Right atrium auricular region (tissue), 2 donors: ENCODE measurements around the gene CMTM6. TPM values are rescaled to one million over a fixed set of nuclear protein-coding genes. Genes with fewer than 3 reads are reported as not detected.
"Not testable (repeated sequence)": the region's sequence is repeated elsewhere in the genome, so short reads cannot be mapped to it uniquely, and the experiment has no call there.

Experiments used
- DNase-seq: peaks from one replicate; pipeline ENCODE4 v3.0.0-alpha.2; 2019; ENCODE audit warnings: low spot score
- H3K27ac ChIP-seq, 2 donors: fragments of 200-600 bp; sonication (generic); 1 replicate in 1 of 2; 2 replicates in 1 of 2; pipeline ENCODE4 v1.5.1; 2016 to 2019
- H3K27me3 ChIP-seq, 2 donors: fragments of 200-600 bp; sonication (generic); one replicate each; pipeline versions ENCODE4 v1.5.1 to v1.6.0; 2017 to 2019
- H3K36me3 ChIP-seq: fragments of 200-600 bp; sonication (generic); one replicate; pipeline ENCODE4 v1.5.1; 2016
- H3K4me1 ChIP-seq, 2 donors: fragments of 200-600 bp; sonication (generic); one replicate each; pipeline versions ENCODE4 v1.5.1 to v1.6.0; 2017 to 2019
- H3K4me3 ChIP-seq, 2 donors: fragments of 200-600 bp; sonication (generic); 1 replicate in 1 of 2; 2 replicates in 1 of 2; pipeline ENCODE4 v1.5.1; 2017 to 2019; ENCODE audit warnings: mild to moderate bottlenecking in 1 of 2, moderate library complexity in 1 of 2
- H3K9me3 ChIP-seq, 2 donors: fragments of 200-600 bp; sonication (generic); one replicate each; pipeline ENCODE4 v1.5.1; 2019
- total RNA-seq, 2 donors: library from RNA; depleted of rRNA; stranded (reverse); fragments of >200 nt; gene quantifications; one replicate each; pipeline ENCODE4 v1.1.0, GENCODE V29; 2016
- TF ChIP-seq, protein P1 (sequence below), 2 donors: fragments of 200-600 bp; sonication (generic); IDR thresholded peaks; one replicate each; pipeline ENCODE4 v1.5.1; 2019; ENCODE audit warnings: antibody characterized with exemption in 2 of 2

The CMTM6 gene
- total RNA-seq, 2 donors from 2014 or later = 16.6 to 25.9 TPM

DNA sequence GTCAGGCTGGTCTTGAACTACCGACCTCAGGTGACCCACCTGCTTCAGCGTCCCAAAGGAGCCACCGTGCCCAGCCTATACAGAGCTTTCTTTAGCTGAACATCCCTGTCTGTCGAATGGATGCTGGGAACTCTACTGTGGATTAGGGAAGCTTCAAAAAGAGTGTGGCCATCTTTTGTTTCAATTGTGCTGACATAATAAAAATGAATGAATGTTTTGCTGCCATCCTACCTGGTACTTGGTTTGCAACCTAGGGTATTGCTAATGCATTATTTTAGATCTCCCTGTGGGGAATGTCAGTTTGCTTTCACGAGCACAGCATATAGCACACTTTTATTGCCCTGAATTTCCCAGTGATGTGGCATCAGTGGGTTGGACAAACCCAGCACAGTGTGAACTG lies 32.3 kb downstream of the CMTM6 start:
- no peak overlapping the region for H3K27ac ChIP-seq
- H3K4me3 ChIP-seq = no peak overlapping the region
- peaks cover 0 to 14% of the 10 kb centered on the region in 2 donors for H3K4me1 ChIP-seq
- H3K9me3 ChIP-seq = no peaks in the 10 kb centered on the region
- no peaks in the 10 kb centered on the region for H3K36me3 ChIP-seq
- H3K27me3 ChIP-seq = no peaks in the 10 kb centered on the region
- TF ChIP-seq, protein P1, sequence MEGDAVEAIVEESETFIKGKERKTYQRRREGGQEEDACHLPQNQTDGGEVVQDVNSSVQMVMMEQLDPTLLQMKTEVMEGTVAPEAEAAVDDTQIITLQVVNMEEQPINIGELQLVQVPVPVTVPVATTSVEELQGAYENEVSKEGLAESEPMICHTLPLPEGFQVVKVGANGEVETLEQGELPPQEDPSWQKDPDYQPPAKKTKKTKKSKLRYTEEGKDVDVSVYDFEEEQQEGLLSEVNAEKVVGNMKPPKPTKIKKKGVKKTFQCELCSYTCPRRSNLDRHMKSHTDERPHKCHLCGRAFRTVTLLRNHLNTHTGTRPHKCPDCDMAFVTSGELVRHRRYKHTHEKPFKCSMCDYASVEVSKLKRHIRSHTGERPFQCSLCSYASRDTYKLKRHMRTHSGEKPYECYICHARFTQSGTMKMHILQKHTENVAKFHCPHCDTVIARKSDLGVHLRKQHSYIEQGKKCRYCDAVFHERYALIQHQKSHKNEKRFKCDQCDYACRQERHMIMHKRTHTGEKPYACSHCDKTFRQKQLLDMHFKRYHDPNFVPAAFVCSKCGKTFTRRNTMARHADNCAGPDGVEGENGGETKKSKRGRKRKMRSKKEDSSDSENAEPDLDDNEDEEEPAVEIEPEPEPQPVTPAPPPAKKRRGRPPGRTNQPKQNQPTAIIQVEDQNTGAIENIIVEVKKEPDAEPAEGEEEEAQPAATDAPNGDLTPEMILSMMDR (IDR thresholded peaks at IDR 0.05) = no peak
- DNase-seq = no peak

DNA sequence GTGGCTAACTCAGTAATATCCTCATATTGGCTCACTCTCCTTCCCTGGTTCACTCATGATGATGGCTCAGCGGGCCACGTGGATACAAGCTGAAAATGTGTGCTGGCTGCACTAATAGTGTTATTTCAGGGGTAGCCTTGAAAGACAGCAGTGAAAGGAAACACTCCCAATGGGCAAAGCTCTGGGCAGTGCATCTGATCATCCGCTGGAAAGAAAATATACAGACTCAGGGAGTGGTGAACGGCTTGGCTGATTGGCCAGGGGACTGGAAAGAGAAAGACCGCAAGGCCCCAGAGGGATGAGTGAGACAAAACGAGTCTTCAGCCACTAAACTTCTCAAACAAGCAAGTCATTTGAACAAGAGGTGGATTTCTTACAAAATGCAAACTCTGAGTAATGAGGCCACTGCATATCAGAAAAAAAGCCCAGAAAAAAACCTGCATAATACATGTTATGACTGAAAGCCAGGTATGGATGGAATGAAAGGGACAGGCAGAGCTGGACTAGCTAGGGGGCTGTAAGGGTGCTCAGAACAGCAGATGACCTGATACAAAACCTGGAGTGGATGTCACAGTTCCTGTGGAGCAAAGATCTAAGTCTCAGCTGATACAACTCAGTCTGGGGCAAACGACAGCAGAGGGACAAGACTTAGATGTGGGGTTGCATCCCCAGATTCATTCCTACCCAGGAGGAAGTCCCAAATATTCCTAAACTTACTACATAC lies 33.3 kb downstream of the CMTM6 start:
- H3K27ac ChIP-seq = no peak overlapping the region
- H3K9me3 ChIP-seq = no peaks in the 10 kb centered on the region
- TF ChIP-seq, protein P1 (IDR thresholded peaks at IDR 0.05) = no peak
- no peak overlapping the region for H3K4me3 ChIP-seq
- H3K27me3 ChIP-seq = no peaks in the 10 kb centered on the region
- H3K4me1 ChIP-seq = peaks cover 0 to 14% of the 10 kb centered on the region in 2 donors
- no peaks in the 10 kb centered on the region for H3K36me3 ChIP-seq
- DNase-seq = no peak

DNA sequence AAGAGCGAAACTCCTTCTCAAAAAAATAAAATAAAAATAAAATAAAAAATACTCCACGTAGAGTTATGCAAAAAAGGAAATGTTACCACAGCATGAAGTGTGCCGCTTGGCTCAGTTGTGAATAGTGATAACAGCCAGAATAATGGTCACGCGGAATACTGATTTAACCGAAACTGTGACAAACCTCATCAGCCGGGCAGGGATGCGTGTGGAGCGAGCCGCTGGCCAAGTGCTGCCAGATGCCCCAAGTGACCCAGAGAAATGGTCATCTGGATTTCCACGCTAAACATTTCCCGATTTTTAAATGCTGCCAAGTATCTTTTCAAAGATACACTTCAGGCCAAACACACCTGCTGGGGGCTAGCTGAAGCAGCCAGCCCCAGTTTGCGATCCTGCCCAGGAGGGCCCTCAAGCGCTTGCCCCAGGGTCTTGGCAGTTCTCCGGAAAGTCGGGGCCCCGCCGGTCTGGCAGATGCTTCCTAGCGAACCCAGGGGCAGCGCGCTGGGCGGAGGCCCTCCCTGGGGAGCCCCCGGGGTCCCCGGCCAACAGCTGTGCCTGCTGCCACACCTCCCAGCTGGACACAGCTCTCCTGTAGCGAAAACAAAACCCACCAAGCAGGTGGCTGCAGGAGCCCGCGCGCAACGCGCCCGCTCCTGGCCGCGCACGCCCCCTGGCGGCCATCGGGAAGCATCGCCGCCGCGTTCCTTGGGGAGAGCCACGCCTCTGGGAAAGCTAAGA lies 35.1 kb downstream of the CMTM6 start:
- peak; percentile 76 for DNase-seq
- H3K4me3 ChIP-seq = peak overlapping the region in 1 of 2 donors; percentile 45
- H3K27ac ChIP-seq = peak overlapping the region in 1 of 2 donors; percentile 48
- no peaks in the 10 kb centered on the region for H3K36me3 ChIP-seq
- H3K4me1 ChIP-seq = peaks cover 0 to 14% of the 10 kb centered on the region in 2 donors
- H3K9me3 ChIP-seq = no peaks in the 10 kb centered on the region
- TF ChIP-seq, protein P1 (IDR thresholded peaks at IDR 0.05) = peak; percentile 97 to 99
- H3K27me3 ChIP-seq = no peaks in the 10 kb centered on the region

DNA sequence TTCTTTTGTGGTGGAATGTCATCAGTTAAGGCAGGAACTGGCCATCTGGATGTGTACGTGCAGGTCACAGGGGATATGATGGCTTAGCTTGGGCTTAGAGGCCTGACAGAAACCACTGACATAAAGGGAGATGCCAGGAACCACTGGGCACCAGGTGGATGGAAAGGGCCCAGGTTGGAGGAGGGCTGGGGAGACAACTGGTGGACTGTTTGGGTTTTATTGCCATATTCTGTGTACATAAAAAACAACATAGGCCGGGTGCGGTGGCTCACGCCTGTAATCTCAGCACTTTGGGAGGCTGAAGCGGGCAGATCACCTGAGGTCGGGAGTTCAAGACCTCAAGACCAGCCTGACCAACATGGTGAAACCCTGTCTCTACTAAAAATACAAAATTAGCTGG lies 35.8 kb downstream of the CMTM6 start:
- not testable (repeated sequence) for H3K4me3 ChIP-seq, H3K9me3 ChIP-seq, H3K36me3 ChIP-seq, H3K27me3 ChIP-seq, DNase-seq, H3K27ac ChIP-seq
- H3K4me1 ChIP-seq = peaks cover 0 to 14% of the 10 kb centered on the region in 2 donors

DNA sequence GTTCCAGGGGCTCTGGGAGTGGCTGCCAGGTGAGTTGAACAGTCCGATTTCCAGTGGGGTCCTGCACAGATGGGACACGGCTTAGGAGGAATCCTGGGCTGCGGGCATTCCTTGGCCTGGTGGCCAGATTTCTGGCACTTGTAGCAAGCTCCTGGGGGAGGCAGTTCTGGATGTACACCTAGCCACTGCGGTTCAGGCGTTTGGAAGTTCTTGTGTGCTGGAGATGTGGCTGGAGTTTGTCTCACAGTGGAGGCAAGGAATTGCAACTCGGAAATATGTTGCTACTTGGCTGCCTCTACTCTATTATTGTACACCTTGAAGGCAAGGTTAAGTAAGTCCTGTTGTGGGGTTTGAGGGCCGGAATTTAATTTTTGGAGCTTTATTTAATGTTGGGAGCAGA lies 37.9 kb downstream of the CMTM6 start:
- not testable (repeated sequence) for DNase-seq, H3K27ac ChIP-seq, H3K4me3 ChIP-seq, H3K9me3 ChIP-seq, H3K27me3 ChIP-seq, H3K36me3 ChIP-seq
- peaks cover 0 to 14% of the 10 kb centered on the region in 2 donors for H3K4me1 ChIP-seq

DNA sequence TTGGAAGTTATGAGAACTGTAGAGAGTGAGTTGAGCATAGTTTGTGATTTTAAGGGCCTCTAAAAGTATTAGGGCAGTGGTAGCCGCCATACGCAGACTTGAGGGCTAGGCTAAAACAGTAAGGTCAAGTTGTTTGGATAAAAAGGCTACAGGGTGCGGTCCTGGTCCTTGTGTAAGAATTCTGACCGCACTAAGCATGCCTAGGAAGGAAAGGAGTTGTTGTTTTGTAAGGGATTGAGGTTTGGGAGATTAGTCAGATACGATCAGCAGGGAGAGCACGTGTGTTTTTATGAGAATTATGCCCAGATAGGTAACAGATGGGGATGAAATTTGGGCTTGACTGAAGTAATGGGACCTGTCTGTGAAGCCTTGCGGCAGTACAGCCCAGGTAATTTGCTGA lies 39.2 kb downstream of the CMTM6 start:
- H3K9me3 ChIP-seq, H3K27ac ChIP-seq, DNase-seq, H3K36me3 ChIP-seq, H3K27me3 ChIP-seq, H3K4me1 ChIP-seq, H3K4me3 ChIP-seq: not testable (repeated sequence)

DNA sequence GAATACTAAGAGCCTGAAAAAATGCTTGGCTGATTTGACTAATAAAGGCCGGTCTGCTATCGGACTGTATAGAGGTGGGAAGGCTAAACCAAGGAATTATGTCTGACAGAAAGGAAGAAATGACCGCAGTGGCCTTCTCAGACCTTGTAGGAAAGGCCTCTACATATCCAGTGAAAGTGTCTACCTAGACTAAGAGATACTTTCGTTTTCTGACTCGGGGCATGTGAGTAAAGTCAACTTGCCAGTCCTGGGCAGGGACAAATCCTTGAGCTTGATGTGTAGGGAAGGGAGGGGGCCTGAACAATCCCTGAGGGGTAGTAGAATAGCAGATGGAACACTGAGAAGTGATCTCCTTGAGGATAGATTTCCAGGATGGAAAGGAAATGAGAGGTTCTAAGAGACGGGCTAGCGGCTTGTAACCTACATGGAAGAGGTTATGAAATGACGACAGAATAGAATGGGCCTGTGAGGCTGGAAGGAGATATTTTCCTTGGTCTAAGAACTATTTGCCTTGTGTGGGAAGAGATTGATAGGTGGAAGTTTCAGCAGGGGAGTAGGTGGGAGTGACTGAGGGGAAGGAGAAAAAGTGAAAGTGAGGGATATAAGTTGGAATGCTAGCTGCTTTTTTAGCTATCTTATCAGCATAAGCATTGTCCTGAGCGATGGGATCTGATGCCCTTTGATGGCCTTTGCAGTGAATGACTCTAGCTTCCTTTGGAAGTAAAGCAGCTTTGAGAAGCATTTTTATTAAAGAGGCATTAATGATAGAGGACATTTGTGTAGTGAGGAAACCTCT lies 40.3 kb downstream of the CMTM6 start:
- H3K4me1 ChIP-seq, H3K27me3 ChIP-seq, H3K36me3 ChIP-seq, DNase-seq, H3K9me3 ChIP-seq: not testable (repeated sequence)
- H3K27ac ChIP-seq = peak overlapping the region in 1 of 2 donors; percentile 16
- peak overlapping the region in 1 of 2 donors; percentile 17 for H3K4me3 ChIP-seq

DNA sequence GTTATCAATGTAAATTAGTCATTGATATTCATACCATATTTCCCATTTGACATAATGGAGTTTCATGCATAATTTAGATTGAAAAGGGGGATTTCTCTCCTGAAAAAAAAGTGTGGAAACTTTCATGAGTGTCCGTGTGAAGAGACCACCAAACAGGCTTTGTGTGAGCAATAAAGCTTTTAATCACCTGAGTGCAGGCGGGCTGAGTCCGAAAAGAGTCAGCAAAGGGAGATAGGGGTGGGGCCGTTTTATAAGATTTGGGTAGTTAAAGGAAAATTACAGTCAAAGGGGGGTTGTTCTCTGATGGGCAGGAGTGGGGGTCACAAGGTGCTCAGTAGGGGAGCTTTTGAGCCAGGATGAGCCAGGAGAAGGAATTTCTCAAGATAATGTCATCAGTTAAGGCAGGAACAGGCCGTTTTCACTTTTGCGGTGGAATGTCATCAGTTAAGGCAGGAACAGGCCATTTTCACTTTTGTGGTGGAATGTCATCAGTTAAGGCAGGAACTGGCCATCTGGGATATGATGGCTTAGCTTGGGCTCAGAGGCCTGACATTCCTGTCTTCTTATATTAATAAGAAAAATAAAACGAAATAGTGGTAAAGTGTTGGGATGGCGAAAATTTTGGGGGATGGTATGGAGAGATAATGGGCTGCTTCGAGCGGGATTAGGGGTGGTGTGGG lies 41.7 kb downstream of the CMTM6 start:
- H3K9me3 ChIP-seq, H3K27ac ChIP-seq, H3K27me3 ChIP-seq, H3K36me3 ChIP-seq, H3K4me1 ChIP-seq, H3K4me3 ChIP-seq: not testable (repeated sequence)
- peak; percentile 44 for DNase-seq
